ENCODE measurements around the gene XPA.

GRCh38 chr9:97630591-97630990 lies 66.5 kb downstream of the XPA start:
- TF ChIP-seq, protein P1, sequence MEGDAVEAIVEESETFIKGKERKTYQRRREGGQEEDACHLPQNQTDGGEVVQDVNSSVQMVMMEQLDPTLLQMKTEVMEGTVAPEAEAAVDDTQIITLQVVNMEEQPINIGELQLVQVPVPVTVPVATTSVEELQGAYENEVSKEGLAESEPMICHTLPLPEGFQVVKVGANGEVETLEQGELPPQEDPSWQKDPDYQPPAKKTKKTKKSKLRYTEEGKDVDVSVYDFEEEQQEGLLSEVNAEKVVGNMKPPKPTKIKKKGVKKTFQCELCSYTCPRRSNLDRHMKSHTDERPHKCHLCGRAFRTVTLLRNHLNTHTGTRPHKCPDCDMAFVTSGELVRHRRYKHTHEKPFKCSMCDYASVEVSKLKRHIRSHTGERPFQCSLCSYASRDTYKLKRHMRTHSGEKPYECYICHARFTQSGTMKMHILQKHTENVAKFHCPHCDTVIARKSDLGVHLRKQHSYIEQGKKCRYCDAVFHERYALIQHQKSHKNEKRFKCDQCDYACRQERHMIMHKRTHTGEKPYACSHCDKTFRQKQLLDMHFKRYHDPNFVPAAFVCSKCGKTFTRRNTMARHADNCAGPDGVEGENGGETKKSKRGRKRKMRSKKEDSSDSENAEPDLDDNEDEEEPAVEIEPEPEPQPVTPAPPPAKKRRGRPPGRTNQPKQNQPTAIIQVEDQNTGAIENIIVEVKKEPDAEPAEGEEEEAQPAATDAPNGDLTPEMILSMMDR (IDR thresholded peaks at IDR 0.05; ENCODE audit: low read depth, low read length, missing input control): no peak
- TF ChIP-seq RAD21 (IDR thresholded peaks at IDR 0.05): no peak
- no peak for TF ChIP-seq MAX (IDR thresholded peaks at IDR 0.05)
- no peak for TF ChIP-seq REST (IDR thresholded peaks at IDR 0.05)
